Measurements from ENCODE around the gene SETBP1.

The SETBP1 gene

GRCh38 chr18:45039376-45039775 is 358.7 kb downstream of the SETBP1 start:
- H3K4me3 ChIP-seq (ENCODE audit: low read depth, low read length), result no peak overlapping the region
- no peak for TF ChIP-seq CTCF (IDR thresholded peaks at IDR 0.05; ENCODE audit: low read depth, low read length, missing control alignments)
- no peak for DNase-seq (ENCODE audit: low read depth)

GRCh38 chr18:45040879-45041278 is 360.2 kb downstream of the SETBP1 start:
- no peak overlapping the region for H3K4me3 ChIP-seq (ENCODE audit: low read depth, low read length)
- DNase-seq (ENCODE audit: low read depth), result no peak
- TF ChIP-seq CTCF (IDR thresholded peaks at IDR 0.05; ENCODE audit: low read depth, low read length, missing control alignments), result no peak

GRCh38 chr18:45044787-45045186 is 364.1 kb downstream of the SETBP1 start:
- TF ChIP-seq CTCF (IDR thresholded peaks at IDR 0.05; ENCODE audit: low read depth, low read length, missing control alignments), result no peak
- DNase-seq (ENCODE audit: low read depth), result no peak
- no peak overlapping the region for H3K4me3 ChIP-seq (ENCODE audit: low read depth, low read length)

- no peak for TF ChIP-seq CTCF (IDR thresholded peaks at IDR 0.05; ENCODE audit: low read depth, low read length, missing control alignments)
- H3K4me3 ChIP-seq (ENCODE audit: low read depth, low read length), result no peak overlapping the region
- no peak for DNase-seq (ENCODE audit: low read depth)
These were observed 365.5 kb downstream of the SETBP1 start for GRCh38 chr18:45046228-45046627.

- no peak for TF ChIP-seq CTCF (IDR thresholded peaks at IDR 0.05; ENCODE audit: low read depth, low read length, missing control alignments)
- no peak for DNase-seq (ENCODE audit: low read depth)
- no peak overlapping the region for H3K4me3 ChIP-seq (ENCODE audit: low read depth, low read length)
These were observed 366.3 kb downstream of the SETBP1 start for GRCh38 chr18:45046961-45047360.

GRCh38 chr18:45049578-45050319 is 369.1 kb downstream of the SETBP1 start:
- H3K4me3 ChIP-seq (ENCODE audit: low read depth, low read length), result no peak overlapping the region
- TF ChIP-seq CTCF (IDR thresholded peaks at IDR 0.05; ENCODE audit: low read depth, low read length, missing control alignments), result no peak
- DNase-seq (ENCODE audit: low read depth), result no peak

All from GM12864 (cell line).